NCI-H1436 (cell line): ENCODE results near the gene CCDC112.
A peak's percentile ranks its signal among the peaks of the same experiment; 100 is the strongest.

Experiments
- DNase-seq: peaks from one replicate; lab custom pipeline; 2025; lab: John Stamatoyannopoulos, UW

Gene CCDC112

DNA sequence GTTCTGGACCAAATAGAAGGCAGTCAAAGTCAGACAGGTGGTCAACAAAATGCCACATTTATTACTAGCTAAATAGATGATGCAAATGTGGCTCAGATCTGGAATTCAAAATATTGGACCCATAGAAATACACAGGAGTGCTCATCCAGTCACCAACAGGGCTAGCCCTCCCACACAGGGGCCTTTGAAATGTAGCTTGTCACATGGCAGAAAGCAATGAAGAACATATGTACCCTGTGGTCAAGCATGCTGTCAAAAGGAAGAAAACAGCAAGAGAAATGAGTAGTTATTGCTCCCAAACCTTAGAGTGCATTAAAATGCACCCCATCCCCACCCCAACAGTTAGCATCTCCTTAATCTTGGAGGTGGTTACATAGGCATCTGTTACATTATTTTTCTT lies 20.9 kb upstream of the CCDC112 start:
- DNase-seq: no peak

DNA sequence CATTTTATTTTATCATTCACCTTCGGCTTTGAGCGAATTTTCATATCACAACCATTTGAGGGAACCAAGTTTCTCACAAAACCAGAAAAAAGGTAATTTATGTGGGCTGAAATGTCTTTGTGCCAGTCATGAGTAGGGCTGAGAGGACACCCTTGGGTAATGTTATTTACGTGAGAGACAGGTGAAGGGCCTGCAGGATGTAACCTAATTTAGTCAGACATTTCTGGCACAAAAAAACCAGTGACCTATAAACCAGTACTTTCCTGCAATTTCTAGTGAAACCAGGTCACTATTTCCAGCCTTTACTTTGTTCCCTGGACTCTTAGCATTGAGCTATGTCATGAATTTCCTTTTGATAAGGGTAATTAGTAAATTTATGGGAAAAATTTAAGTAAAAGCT lies 17.2 kb upstream of the CCDC112 start:
- DNase-seq: no peak

DNA sequence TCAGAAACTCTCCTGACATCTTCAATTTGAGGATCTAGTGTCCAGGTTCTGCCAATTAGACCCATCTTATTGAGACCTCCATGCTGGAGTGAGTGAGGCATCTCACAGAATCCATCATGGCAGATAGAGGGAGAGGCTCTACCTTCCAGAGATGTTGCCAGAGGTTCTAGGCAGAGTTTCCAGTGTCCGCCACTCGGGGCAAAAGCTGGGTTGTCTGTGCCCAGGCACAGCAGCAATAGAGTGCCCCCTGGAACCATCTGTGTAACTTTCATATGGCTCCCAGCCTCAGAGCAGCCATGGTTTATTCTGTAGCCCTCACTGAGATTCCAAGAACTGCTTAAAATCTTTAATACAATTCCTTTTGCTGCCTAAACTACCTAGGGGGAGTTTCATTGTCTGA lies 16.6 kb upstream of the CCDC112 start:
- no peak for DNase-seq

DNA sequence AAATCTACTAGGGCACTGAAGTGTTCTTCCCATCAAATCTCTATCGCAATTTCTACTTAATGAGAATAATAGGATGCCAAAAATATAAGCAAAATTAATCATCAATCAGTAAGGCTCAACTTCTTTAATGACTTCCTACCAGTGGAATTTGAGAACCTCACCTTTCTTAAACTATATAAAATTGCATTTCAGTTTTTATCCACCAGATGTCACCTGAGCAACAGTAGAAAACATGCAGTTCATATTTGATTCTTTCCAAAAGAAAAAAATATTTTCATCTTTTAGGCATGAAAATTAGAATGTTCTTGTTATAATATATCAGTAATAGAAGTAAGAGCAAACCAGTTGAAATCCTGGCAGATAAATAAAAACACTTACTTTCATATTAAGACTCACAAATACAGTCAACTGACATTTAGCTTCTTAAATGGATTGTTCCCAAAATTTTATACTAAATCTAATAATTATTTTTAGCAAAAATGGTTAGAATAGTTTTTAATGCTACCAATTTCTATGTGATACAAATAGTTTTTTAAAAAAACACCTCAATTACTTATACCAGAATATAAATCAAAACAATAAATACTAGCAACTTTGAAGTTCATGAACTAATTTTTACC lies 13.4 kb upstream of the CCDC112 start:
- DNase-seq: peak; percentile 41

DNA sequence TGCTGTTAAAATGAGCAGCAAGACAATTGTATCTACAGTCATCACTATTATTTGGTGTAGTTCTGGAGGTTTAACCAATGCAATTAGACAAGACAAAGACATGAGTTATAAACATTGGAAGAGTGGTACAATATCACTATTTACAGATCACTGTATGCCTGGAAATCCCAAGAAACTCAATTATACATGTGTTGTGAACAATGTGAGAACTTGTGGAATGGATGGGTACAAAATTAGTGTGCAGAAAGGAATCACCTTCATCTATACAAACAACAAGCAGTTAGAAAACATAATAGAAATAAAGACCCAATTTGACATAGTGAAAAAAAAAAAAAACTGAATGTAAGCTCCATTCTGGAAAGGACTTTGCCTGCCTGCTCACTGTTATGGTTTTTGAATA lies 12.4 kb upstream of the CCDC112 start:
- no peak for DNase-seq

DNA sequence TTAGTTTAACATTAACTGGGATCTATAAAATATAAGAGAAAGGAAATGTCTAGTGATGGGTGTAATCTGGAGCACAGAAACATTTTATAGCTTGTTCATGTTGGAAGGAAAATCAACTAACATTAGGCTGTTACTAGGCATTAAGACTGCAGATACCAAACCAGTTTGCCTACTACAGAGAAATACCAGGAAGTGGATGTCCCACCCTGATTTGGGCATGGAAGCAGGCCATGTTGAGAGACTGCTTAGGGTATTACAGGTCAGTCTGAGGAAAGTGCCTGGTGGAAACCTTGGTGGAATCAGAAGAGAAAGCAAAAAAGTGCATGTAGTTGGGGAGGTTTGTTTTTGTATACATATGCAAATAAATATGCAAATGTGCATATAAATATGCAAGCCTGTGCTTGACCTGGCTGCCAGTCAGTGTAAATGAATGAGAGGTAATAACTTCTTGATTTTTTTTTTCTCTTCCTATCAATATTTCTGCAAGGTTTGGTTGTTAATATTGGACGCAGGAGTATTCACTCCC lies 9.6 kb upstream of the CCDC112 start:
- no peak for DNase-seq

DNA sequence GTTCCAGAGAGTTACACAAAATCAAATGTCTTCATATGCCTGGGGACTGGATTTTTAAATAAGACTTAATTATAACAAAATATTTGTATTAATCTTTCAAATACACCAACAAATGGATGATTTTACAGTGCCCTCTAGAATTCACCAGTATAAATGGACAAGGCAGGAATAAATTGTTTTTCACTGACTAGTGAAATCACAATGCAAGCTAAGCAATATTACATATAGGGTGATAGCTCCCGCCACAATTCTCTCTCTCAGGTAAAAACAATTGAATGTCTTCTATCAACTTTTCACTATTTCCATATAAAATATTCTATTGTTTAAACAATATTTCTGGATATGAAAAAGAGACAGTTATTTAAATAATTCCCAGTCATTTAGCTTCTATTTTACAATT lies 8.0 kb upstream of the CCDC112 start:
- DNase-seq: no peak

DNA sequence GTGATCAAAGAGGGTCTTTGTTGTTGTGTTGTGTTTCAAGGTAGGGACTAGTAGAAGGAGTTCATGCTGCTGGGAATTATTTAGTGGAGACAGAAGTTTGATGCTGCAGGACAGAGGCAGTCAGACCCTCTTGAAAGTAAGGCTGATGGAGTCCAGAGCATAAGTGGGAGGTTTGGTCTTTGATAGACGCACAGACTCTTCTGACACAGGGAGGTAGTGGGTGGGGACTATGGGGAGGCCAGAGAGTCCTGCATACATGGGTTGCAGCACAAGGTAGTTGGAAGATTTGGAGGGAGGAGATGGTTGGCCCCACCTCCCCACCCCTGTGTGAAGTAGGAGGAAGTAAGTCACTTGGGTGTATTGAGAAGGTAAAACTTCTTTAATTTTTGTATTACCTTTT lies 2.4 kb upstream of the CCDC112 start:
- DNase-seq: no peak

DNA sequence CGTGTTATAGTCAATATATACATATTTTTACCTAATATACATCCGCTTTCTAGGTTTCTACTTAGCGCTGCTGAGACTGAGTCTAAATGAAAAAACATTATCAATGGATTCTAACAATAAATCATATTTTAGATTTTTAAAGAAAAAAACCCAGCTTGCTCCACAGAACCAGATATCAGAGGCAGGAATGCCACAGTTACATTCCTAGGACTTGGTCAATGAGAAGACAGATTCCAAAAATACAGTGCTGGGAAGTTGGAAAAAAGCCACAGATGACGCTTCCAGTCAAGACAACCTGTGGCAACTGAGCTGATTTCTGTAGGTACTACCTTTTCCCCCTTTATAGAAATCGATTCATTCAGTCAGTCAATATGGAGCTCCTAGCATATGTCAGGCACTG lies 577 bp upstream of the CCDC112 start:
- DNase-seq: no peak

DNA sequence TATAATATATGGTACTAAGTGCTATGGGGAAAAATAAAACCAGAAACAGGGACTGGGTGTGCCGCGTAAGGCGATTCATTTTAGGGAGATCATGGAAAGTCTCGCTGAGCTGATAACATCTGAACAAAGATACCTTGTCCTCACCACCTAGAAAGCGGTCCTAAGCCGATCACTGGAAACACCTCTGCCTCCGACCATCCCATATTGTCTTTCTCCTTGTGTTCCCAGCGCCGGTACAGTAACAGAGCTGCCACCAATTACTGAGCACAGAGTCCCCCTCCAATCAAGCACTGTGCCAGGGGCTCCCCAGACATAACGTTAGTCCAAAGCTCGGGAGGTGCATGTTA lies 704 bp downstream of the CCDC112 start:
- no peak for DNase-seq

DNA sequence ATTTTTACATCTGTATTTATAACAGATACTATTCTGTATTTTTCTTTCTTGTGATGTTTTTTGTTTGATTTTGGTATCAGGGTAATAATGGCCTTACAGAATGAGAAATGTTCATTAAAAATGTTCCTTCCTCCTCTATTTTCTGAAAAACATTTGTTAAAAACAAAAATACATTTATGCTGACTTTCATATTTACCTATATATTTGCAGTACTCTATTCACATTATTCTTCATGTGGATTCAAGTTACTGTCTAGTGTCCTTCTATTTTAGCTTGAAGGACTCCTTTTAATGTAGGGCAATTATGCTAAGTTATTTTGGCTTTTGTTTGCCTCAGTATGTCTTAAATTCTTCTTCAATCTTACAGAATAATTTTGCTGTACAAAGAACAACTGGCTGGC lies 5.1 kb downstream of the CCDC112 start:
- no peak for DNase-seq

DNA sequence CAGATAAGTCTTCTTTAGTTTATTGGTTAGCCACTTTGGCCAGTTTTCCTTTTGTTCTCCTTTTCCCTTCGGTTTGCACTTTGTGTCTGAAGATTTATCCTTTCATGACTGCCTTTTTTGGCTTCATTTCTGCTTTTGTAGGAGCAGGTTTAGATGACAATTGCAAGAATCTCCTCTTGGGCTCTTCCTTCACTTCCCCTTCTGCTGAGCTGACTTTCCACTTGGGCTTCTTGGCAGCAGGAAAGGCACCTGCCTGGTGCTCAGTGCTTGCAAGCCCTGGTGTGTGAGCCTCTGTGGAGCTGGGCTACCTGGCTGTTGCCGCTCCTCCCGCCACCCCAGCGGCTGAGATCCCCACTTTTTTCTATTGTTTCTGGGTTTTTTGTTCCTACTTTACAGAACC lies 7.3 kb downstream of the CCDC112 start:
- no peak for DNase-seq

DNA sequence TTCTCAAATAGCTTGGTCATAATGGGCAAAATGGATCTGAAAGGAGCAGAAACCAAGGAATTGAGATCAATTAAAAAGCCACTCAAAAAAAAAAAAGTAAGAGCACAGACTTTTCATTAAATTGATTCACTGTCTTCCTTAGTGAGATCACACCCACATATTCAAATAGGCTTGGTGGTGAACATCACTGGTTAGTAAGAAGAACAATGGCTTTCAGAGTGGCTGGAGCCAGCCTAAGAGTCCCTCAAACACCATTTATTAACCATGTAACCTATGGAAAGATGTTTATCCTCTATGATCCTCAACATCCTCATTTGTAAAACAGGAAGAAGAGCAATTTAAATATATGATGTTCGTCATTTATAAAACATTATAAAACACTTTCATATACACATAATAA lies 12.4 kb downstream of the CCDC112 start:
- DNase-seq: no peak

DNA sequence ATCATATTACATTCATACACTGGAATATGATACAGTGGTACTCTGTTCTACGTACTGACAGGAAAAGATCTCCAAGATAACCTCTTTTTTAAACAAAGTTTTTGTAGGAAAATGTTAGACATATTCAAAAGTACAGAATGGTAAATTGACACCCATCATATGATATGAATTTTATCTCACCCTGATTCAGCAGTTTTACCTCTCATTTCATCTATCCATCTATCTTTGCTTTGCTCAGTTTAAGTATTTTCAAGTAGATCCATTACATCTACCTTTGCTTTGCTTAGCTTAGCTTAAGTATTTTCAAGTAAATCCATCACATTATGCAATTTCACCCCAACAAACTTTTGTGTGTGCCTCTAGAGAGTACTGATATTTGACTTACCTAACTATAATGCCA lies 14.3 kb downstream of the CCDC112 start:
- no peak for DNase-seq

DNA sequence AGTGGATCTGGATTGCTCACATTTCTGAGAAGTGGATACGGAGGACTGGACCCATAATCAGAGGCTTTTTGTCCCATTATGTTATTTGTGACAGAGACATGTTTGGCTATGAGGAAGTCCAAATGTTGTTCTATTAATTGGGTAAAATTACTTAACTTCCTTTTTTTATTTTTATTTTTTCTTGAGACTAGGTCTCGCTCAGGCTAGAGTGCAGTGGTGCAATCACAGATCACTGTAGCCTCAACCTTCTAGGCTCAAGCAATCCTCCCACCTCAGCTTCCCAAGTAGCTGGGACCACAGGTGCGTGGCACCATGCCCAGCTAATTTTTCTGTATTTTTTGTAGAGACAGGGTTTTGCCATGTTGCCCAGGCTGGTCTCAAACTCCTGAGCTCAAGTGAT lies 21.9 kb downstream of the CCDC112 start:
- no peak for DNase-seq

DNA sequence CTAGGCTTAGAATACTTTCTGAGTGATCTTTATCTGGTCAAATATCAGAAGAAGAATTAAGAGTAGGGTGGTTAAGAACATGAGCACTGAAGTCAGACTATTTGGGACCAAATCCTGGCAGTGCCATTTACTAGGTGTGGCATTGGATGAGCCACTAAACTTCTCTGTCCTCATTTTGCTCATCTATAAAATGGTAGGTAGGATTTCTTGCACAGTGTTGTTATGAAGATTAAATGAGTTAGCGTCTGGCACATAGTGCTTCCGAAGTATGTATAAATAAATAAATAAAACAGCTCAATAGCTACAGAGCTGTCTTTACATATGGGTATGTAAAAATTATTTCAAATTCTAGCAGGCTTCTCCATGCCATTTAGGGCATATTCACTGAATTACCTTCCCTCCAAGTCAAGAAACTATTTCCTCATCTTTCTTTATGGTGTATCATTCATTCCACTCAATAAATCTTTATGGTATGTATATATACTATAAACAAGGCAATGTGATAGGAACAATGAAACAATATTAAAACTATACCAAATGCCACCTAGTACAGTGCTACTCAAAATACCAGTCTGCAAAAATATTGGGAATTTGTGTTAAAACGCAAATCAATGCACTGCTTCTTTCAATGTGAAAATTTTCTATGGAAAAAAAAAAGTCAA lies 24.0 kb downstream of the CCDC112 start:
- no peak for DNase-seq

DNA sequence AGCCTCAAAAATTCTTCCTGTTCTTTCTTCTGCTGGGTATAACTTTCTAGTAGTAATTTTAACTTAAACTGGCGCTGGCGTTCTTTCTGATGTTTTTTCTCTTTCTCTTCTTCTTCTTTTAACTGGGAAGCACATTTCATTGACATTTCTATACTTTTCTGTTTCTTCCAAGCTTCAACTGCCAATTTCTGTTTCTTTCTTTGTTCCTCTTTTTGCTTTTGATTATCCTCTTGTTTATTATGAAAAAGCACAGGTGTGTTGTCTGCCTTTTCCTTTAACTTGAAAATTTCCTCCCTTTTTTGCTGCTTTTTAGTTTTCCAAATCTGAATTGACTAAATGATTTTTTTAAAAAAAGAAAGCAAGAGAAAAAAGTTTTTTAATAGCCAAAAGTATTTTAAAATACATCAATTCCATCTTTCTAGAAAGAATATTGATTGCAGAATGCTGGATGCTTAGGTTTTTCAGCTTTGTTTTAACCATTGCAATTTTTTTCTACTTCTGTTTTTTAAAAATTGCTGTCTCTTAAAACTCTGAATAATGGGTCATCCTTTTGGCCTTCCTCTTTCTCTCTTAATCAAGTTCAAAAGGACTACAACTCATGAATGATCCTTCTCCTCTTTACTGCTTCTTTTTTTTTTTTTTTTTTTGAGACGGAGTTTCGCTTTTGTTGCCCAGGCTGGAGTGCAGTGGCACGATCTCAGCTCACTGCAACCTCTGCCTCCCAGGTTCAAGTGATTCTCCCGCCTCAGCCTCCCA lies 25.0 kb downstream of the CCDC112 start:
- no peak for DNase-seq

DNA sequence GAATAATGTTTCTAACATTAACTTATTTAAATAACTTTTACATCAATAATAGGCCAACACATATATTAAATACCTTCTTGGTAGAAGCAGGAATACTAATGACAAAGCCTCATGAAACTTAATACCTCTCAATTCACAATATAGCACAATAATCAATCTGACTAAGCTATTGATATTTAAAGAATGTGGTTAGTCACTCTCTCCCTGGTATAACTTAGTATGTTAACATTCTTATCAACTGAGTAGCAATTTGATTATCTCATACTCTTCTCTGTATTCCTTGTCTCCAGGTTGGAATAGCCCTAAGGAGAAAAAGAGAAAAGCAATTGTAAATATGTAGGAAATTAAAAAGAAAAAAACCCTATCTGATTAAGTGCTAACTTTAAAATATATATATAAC lies 28.8 kb downstream of the CCDC112 start:
- no peak for DNase-seq

DNA sequence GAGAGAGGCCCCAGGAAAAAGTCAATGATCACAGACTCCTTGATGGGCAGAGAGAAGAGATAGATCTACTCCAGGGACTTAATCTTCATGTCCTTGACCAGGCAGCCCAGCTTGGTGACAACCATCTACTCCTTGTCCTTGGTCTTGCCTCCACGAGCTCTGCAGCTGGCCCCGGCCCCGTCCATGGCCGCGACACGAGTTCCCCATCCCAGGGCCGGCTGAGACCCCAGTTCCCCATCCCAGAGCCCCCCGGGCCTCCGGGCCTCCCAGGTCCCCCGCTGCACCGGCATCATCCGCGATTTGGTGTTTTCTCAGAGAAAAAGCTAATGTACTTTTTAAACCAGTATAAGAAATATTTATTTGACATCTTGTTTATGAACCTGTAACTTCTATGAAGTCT lies 31.2 kb downstream of the CCDC112 start:
- no peak for DNase-seq

DNA sequence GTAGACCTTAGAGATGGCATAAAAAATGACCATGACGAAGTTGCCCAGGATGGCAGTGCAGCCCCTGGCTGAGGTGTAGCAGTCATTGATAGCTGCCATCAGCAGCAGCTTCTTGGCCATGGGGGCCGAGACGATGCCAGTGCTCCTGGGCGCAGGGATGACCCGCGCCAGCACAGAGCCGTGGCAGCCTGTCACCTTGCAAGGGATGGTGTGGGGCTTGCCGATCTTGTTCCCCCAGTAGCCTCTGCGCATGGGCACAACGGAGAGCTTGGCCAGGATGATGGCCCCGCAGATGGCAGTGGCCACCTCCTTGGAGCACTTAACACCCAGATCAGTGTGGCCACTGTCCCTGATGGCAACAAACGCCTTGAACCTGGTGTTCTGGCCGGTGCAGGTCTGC lies 31.7 kb downstream of the CCDC112 start:
- DNase-seq: no peak

DNA sequence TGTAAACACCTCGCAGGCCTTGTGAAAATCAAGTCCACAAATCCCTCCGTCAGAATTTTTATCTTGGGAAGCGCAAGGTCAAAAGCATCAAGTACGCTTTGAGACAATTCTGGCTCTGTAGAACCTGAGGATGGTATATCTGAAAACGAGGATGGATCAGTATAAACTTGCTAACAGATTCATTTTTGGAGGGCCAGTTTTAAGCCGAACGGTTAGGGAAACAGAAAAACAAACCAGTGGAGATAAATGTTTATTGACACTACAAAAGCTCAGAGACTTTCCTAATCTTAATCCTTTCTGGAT lies 33.4 kb downstream of the CCDC112 start:
- DNase-seq: no peak

DNA sequence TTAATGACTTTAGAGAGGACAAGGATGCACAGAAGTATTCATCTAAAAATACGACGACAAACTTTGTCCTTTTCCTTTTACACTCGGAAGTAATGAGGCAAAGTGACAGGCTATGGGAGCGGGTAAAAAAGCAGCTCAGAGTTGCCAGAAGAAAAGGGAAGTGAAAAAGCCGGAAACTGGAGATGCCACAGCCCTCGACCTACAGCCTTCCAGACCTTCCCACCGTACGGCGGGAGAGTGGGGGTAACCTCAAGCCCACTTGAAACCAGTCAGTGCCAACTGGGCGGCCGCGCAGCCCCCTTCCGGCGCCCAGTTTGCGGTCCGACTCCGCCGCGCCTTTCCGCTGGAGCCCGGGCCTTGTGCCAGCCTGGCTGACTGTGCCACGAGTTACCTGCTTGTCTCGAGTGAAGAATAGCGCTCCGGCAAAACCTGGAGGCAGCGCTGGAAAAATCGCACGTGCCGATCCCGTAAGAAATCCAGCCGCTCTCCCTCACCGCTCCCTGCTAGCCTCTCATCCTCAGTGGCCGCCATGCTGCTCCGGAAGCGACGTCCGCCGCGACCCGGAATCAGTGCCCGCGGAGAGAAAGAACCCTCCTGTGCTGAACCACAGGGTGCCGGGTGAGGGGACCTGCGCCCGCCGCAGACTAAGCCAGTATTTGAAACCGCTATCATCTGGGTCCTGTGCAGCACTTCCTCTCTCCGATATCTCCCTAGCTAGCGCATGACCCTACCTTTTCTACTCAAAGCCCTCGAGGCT lies 34.0 kb downstream of the CCDC112 start, which contains the start of gene PGGT1B:
TSS of gene PGGT1B (minus strand) at position 557 of the 757 bp plus-strand sequence. CDS start at position 531, 26 bp downstream.
- DNase-seq: peak; percentile 53

DNA sequence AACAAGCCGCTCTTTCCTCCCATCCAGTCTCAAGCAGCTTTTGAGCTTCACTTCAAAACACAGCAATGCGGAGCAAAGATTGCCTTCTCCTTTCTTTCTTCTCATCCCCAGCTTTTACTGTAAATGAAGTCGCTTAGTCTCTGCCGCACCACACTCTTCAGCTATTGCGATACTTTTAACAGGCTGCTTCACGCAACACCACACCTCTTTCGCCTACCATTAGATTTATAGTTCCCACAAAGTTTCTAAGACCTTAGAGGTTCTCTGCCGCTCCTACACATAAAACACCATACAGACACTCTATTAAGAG lies 34.5 kb downstream of the CCDC112 start:
- no peak for DNase-seq
